Uterus (tissue), 2 donors: ENCODE data around the gene DDC.

Experiments used
- POLR2A ChIP-seq, 2 donors: fragments of 450-650 bp; IDR thresholded peaks; one replicate each; pipeline ENCODE4 v1.6.1; 2016; ENCODE audit warnings: antibody characterized with exemption in 2 of 2, mild to moderate bottlenecking in 1 of 2, moderate library complexity in 1 of 2
- TF ChIP-seq, protein P1 (sequence below), 4 experiments: fragments of 200-600 bp in 2 of 4; fragments of 450-650 bp in 2 of 4; sonication (generic) in 2 of 4; IDR thresholded peaks; one replicate each; pipeline ENCODE4 v1.5.1; 2016 to 2019; ENCODE audit warnings: antibody characterized with exemption in 4 of 4, mild to moderate bottlenecking in 2 of 4, moderate library complexity in 1 of 4

DNA sequence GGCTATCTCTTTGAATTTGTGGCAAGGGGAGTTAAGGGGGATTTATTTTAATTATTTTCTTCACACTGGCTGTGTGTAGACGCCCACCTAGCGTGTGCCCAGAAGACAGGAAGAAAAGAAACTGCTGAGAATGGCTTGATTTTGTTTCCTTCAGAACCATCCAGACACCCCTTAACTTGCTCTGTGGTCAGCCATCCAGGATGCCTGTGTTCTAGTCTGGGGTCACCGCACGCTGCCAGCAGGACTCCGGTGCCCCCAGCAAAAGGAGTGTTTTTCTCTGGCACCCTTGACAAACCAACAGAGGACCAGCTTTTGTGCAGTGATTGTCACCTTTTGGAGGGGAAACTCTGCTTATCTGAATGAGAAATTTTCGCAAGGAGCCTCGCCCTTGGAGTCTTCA is 5.3 kb downstream of the DDC start:
- TF ChIP-seq, protein P1, sequence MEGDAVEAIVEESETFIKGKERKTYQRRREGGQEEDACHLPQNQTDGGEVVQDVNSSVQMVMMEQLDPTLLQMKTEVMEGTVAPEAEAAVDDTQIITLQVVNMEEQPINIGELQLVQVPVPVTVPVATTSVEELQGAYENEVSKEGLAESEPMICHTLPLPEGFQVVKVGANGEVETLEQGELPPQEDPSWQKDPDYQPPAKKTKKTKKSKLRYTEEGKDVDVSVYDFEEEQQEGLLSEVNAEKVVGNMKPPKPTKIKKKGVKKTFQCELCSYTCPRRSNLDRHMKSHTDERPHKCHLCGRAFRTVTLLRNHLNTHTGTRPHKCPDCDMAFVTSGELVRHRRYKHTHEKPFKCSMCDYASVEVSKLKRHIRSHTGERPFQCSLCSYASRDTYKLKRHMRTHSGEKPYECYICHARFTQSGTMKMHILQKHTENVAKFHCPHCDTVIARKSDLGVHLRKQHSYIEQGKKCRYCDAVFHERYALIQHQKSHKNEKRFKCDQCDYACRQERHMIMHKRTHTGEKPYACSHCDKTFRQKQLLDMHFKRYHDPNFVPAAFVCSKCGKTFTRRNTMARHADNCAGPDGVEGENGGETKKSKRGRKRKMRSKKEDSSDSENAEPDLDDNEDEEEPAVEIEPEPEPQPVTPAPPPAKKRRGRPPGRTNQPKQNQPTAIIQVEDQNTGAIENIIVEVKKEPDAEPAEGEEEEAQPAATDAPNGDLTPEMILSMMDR (IDR thresholded peaks at IDR 0.05) = no peak
- no peak for TF ChIP-seq POLR2A (IDR thresholded peaks at IDR 0.05)
